Measurements from ENCODE around the gene PIK3C2B.
"Not testable (repeated sequence)": the region's sequence is repeated elsewhere in the genome, so short reads cannot be mapped to it uniquely, and the experiment has no call there.

The PIK3C2B gene

DNA sequence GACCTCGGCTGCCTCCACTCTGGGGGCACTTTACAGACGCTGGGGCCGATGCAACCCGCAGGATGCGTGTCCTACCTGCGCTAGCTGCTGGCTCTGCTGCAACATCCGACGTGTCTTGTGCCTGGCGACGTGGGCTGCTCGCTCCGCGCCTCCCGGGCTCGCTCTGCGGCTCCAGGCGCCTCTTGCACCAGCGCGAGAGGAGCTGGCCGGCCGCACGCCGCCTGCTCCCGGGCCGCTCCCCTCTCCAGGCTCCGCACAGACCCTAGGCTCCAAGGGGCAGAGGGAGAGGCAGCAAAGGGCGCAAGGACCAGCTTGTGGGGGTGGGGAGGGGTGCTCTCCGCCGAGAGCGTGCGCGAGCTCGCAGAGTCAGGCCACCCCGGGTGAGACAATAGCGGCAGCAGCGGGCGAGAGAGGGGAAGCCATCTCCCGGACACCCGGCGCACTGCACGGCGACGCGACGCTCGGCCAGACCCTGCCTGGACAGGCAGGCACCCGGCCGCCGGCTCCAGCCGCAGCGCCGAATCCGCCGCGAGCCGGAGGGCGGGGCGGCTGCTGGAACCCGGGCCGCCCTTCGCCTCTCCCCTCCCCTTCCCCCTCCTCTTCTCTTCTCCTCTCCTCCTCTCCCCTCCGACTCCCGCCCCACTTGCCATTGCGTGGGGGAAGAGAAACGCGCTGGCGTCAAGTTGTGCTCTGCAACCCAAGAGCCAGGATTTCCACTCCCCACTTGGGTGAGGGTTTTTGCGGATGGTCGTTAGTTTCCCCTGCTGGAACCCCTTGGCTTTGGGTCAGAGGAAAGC, at the start of gene PIK3C2B:
PIK3C2B (minus strand) TSS at position 525 of the 797 bp plus-strand sequence. CDS start 25,003 bp downstream, outside the sequence.
- DNase-seq (ENCODE audit: low read depth) = peak; percentile 46

DNA sequence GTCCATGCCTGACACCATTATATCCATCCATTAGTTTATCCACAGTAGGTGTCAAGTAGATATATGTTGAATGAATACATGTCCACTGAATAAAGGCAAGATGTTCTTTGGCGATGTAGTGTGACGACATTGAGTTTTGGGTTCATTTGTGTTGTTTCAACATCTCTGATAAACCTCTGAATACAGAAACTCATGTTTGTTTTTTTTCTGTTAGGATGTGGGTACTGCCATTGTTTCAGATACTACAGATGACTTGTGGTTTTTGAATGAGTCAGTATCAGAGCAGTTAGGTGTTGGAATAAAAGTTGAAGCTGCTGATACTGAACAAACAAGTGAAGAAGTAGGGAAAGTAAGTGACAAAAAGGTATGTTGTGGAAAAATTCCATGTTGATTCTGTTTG, 49.7 kb upstream of the PIK3C2B start:
- DNase-seq (ENCODE audit: low read depth) = peak; percentile 32

DNA sequence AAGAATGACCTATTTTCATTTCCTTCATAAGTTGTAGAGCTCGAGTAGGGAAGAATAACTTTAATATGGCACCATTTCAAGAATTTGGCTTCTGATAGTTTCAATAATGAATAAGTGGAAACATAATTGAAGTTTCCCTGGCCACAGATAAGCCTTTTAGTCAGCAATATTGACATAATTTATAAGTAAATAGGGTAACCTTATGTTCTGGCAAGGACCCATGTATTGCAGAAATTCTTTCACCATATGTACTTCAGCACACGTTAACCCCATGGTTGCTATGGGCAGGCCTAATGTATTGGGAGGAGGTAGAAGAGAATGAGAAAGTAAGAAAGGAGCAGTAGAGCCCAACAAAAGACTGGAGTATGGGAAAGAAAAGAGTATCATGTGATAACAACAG, 47.0 kb upstream of the PIK3C2B start:
- no peak for DNase-seq (ENCODE audit: low read depth)

GRCh38 chr1:204532832-204533231, 38.2 kb upstream of the PIK3C2B start:
- no peak for DNase-seq (ENCODE audit: low read depth)

- DNase-seq (ENCODE audit: low read depth) = no peak
Measured at GRCh38 chr1:204530932-204531331, 36.3 kb upstream of the PIK3C2B start.

- DNase-seq (ENCODE audit: low read depth) = no peak
Measured at GRCh38 chr1:204529371-204529895, 34.8 kb upstream of the PIK3C2B start.

DNA sequence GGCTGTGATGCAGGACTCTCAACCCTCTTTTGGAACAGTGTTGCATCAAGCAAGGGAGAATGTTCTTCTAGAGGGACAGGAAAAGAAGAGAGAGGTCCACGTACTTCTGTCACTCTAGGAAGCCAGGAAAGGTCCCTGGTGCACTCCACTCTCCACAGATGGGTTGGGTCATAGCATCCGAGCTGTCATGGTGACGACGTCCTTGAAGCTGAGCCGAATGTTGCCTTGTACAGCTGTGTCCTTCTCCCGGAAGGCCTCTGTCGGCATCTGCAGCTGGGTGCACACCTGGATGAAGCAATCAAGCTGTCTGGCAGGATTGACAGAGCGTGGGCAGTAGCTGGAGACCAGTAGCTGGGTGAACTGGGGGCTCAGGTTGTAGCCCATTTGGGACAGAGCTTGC, 34.1 kb upstream of the PIK3C2B start:
- DNase-seq (ENCODE audit: low read depth) = no peak

DNA sequence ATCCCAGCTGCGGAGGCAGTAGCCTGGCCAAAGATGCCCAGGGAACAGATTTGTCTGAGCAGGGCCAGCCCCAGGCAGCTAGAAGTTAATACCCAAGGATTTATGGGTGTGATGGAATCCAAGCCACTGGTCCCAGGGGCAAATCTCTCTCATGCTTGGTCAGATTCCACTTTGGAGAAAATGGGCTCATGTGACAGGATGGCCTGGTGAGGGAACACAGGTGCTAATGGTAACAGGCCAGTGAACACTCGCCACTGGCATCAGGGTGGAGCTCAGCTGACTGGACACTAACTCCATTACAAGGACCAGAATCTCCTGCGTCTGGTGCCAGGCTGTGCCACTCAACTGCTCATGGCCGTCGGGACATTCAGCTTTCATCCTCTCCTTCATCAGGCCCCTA, 33.6 kb upstream of the PIK3C2B start:
- no peak for DNase-seq (ENCODE audit: low read depth)

DNA sequence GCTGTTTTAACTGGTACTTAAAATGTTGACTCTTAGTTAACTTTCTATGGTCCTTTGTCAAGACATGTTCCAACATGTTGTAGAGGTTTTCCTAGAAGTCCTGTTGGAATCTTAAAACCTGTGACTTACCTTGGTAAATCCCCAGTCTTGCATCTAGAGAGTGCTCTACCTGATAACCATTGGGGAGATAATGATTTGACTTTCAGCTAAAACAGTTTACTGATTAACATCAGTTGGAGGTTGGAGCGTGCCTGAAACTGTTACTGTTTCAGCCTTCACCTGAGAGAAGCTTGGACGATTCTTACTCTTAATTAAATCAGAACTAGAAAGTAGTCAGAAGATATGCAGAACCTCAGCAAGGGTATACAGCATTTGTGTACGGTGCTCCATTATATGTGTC, 30.4 kb upstream of the PIK3C2B start:
- DNase-seq (ENCODE audit: low read depth) = no peak

DNA sequence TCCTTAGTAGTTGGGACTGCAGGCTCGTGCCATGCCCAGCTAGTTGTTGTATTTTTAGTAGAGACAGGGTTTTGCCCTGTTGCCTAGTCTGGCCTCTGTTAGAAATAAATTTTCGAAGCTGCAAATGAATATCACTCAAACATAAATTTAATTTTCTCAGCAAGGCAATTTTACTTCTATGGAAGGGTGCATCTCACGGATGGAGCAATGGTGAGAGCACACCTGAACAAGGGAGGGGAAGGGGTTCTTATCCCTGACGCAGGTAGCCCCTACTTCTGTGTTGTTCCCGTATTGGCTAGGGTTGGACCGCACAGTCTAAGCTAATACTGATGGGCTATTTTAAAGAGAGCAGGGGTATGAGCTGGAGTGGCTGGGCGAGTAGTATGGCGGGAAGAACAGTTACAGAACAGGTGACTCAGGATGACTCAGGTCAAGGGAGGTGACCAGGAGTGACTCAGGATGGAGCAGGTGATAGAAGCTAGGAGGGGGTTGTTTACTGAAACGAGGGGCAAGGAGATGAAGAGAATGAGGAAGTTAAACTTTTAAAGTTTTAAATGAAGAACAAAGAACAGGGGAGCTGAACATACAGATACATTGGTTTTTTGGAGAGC, 29.1 kb upstream of the PIK3C2B start:
- DNase-seq (ENCODE audit: low read depth) = no peak

DNA sequence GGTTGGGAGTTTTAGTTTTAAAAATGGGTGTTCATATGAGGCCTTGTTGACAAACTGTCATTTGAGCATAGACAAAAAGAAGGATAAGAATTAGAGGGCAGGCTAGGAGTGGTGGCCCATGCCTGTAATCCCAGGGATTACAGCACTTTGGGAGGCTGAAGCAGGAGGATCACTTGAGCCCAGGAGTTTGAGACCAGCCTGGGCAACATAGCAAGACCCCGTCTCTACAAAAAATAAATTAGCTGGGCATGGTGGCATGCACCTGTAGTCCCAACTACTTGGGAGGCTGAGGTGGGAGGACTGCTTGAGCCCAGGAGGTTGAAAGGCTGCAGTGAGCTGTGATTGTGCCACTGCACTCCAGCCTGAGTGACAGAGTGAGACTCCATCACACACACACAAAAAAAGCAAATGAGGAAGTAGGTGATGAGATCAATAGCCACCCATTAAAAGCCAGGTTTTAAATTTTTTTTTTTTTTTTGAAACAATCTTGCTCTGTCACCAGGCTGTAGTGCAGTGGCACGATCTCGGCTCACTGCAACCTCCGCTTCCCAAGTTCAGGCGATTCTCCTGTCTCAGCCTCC, 27.4 kb upstream of the PIK3C2B start:
- not testable (repeated sequence) for DNase-seq (ENCODE audit: low read depth)

DNA sequence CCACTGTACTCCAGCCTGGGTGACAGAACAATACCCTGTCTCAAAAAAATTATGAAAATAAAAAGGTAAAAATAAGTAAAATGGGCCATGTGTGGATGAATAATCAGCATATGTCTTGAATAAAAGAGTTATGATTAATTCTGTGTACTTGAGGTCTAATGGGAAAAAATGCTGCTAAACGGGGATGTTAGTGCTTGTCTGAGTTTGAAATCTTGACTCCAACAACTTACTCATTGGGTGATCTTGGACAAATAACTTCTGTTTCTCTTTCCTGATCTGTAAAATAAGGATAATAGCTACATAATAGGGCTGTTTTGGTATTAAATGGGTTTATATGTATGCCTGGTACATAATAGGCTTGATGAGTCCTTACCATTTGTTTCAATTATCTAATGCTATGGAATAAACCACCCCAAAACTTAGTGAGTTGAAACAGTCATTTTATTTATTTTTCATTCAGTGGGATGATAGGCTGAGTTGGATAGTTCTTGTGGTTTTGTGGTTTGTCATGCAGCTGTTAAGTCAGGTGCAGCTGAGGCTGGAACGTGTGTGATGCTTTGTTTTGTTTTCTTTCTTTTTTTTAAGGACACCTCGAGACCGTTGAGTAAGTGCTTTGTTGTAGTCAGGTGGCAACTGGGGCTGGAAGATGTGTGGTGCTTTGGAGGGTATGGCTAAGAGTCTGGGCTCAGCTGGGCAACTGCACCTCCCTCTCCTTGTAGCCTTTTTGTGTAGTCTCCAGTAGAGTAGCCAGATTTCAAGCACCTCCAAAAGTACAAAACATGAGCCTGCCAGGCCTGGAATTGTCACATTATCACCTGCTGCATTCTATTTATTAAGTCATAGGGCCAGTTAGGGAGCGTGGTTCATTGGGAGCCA, 26.5 kb upstream of the PIK3C2B start:
- peak; percentile 40 for DNase-seq (ENCODE audit: low read depth)

GRCh38 chr1:204517382-204517781, 22.8 kb upstream of the PIK3C2B start:
- DNase-seq (ENCODE audit: low read depth) = not testable (repeated sequence)

DNA sequence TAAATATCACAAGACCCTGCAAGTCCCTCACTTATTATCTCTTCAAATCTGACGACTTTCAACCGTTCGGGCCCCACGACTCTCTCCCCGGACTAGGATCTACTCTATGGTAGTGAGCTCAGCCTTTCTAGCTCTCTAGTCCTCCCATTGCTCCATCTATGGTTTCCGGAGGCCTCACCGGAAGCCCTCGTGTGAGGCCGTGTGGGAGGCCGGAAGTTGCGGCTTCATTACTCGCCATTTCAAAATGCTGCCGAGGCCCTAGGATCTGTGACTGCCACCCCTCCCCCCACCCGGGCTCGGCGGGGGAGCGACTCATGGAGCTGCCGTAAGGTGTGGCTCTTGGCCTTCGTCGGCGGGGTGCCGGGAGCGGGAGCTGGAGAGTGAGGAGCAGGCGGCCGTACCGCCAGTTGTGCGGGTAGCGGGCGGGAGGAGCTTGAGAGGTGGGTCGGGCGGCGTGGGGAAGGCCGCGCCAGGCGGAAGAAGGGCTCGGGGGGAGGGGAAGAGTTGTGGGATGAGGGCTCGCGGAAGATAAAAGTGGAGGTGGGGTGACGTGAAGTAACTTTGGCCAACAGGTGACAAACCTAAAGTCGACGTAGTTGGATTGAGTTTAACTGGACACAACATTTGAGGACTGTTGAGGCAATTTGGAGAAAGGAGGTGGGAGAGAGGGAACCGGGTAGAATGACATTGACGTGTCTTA, 21.7 kb upstream of the PIK3C2B start, which contains the start of gene MDM4:
MDM4 (plus strand) TSS at position 227 of the 700 bp plus-strand sequence. CDS start 9,113 bp downstream, outside the sequence.
- DNase-seq (ENCODE audit: low read depth) = peak; percentile 93

DNA sequence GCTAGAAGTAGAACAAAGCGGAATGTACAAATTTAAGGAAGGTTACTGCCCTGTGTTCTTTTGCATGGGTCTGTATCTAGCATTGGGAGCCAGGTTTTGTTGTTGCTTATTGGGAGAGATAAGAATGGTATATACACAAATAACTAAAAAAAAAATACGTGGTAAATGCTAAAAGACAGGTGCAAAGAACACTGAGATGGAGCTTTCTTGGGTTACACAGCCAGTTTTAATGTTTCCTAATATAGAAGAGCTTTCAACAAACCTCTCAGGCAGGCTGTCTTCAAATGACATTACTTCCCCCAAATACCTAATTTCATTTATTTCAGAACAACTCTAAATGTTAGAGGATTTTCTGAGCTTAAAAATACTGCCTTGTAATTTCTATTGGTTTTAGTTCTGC, 20.2 kb upstream of the PIK3C2B start:
- no peak for DNase-seq (ENCODE audit: low read depth)

DNA sequence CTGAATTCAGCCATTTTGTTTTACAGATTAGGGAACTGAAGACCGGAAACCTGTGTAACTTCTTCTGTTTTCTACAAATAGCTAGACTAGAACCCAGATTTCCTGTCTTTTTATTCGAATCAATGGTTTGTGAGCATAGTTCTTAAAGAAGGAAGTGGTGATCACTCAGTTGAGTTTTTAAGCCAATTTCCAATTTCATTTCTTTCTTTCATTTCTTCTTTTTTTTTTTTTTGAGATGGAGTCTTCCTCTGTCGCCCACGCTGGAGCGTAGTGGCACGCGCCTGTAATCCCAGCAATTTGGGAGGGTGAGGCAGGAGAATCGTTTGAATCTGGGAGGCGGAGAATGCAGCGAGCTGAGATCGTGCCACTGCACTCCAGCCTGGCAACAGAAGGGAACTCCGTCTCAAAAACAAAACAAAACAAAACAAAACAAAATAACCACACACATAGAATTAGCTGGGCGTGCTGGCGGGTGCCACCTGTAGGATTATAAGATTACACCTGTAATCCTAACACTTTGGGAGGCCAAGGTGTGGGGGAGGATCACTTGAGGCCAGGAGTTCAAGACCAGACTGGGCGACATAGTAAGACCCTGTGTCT, 18.6 kb upstream of the PIK3C2B start:
- no peak for DNase-seq (ENCODE audit: low read depth)

- DNase-seq (ENCODE audit: low read depth) = no peak
Measured at GRCh38 chr1:204511366-204511765, 16.8 kb upstream of the PIK3C2B start.

DNA sequence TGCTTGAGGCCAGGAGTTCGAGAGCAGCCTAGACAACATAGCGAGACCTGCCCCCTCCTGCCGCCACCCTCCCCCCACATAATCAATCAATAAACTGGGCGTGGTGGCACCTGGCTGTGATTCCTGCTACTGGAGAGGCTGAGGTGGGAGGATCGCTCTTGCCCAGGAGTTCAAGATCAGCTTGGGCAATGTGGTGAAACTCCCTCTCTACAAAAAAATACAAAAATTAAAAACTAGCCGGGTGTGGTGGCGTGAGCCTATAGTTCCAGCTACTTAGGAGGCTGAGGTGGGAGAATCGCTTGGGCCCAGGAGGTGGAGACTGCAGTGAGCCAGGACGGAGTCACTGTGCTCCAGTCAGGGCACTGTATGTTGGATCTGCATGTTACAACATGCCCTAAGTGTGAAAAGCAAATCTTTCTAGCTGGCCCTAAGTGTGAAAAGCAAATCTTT, 14.6 kb upstream of the PIK3C2B start:
- no peak for DNase-seq (ENCODE audit: low read depth)

GRCh38 chr1:204507317-204508105, 12.9 kb upstream of the PIK3C2B start:
- no peak for DNase-seq (ENCODE audit: low read depth)

GRCh38 chr1:204506969-204507316, 12.3 kb upstream of the PIK3C2B start:
- peak; percentile 88 for DNase-seq (ENCODE audit: low read depth)

Data from HS-5 (cell line).